ENCODE data around the gene XCR1. TPM values are rescaled to one million over a fixed set of nuclear protein-coding genes. Genes with fewer than 3 reads are reported as not detected.

Gene XCR1
- total RNA-seq (2014; rRNA removed; shearing (Covaris generic)) (not detected in 2 replicates), polyA plus RNA-seq (2016; fragmentation: Nextera tagmentation; extraction: Ambion mirVana) (not detected in 2 replicates)
- long read RNA-seq = 0 reads

- Histone ChIP-seq H3K4me3 (no peak within 1 kb of the TSS), H3K9me2 (ENCODE audit: insufficient read depth) (no peaks in the 10 kb centered on the region), H3K27ac (ENCODE audit: low read depth) (no peak within 1 kb of the TSS), H2AFZ (no peak within 1 kb of the TSS), H3F3A (replicated peaks; ENCODE audit: low read depth) (no peaks in the 10 kb centered on the region), H3K27me3 (ENCODE audit: insufficient read depth) (no peaks in the 10 kb centered on the region), H3K4me2 (no peak within 1 kb of the TSS), H3K4me1 (ENCODE audit: insufficient read depth) (no peaks in the 10 kb centered on the region), H3K36me3 (ENCODE audit: insufficient read depth) (0 out of 2 replicates have a peak, but pooled peaks cover 8% of the 10 kb centered on the region), H4K20me1 (replicated peaks; ENCODE audit: insufficient read depth) (no peaks in the 10 kb centered on the region), H3K79me2 (replicated peaks; ENCODE audit: insufficient read depth) (no peaks in the 10 kb centered on the region)
- Mint-ChIP-seq H3K9me3 (peaks cover 48% of the 10 kb centered on the region), H3K36me3 (ENCODE audit: low read depth) (peaks cover 9% of the 10 kb centered on the region), H3K27me3 (ENCODE audit: insufficient read depth, low read depth, poor library complexity) (no peaks in the 10 kb centered on the region), H3K4me1 (no peaks in the 10 kb centered on the region), H3K4me3 (no peak within 1 kb of the TSS), H3K27ac (no peak within 1 kb of the TSS)
- no peak for TF ChIP-seq STAT1 (IDR thresholded peaks at IDR 0.05; ENCODE audit: unreplicated experiment)
- TF ChIP-seq EZH2 (IDR thresholded peaks at IDR 0.05; ENCODE audit: low read depth, unreplicated experiment) = no peak
- TF ChIP-seq ZNF331 (CRISPR knock-in tag; IDR thresholded peaks at IDR 0.05; ENCODE audit: low read depth) = no peak
- TF ChIP-seq CTCF (conservative IDR thresholded peaks at IDR 0.05; ENCODE audit: low read depth in 2 of 2) = no peak
- TF ChIP-seq ZNF462 (CRISPR knock-in tag; IDR thresholded peaks at IDR 0.05) = no peak
- TF ChIP-seq ZNF114 (CRISPR knock-in tag; IDR thresholded peaks at IDR 0.05) = no peak
- TF ChIP-seq JUNB (IDR thresholded peaks at IDR 0.05; ENCODE audit: unreplicated experiment) = no peak
- no peak for TF ChIP-seq NANOG (IDR thresholded peaks at IDR 0.05; ENCODE audit: borderline replicate concordance)
- no peak for TF ChIP-seq CREB1 (CRISPR knock-in tag; IDR thresholded peaks at IDR 0.05; ENCODE audit: low read depth)
- no peak for TF ChIP-seq ETS1 (IDR thresholded peaks at IDR 0.05)
- no peak for TF ChIP-seq POLR2AphosphoS5 (IDR thresholded peaks at IDR 0.05; ENCODE audit: low read depth)
- ATAC-seq = no peak
- no peak for DNase-seq (ENCODE audit: low spot score)
Measured at GRCh38 chr3:46027021-46027705, at the start of gene XCR1. XCR1 (minus strand) TSS chr3:46027483; CDS start chr3:46021947, 5,536 bp downstream.
